B cell (primary cell): Measurements from ENCODE around the gene ACSF2. TPM values are rescaled to one million over a fixed set of nuclear protein-coding genes. Genes with fewer than 3 reads are reported as not detected.

ENCODE experiments used
- ATAC-seq: fragments of 200-7000 bp; cut with Tn5 transposase; one replicate; pipeline ENCODE4 v1.10.0; 2021; ENCODE audit warnings: low read depth, mild to moderate bottlenecking, moderate number of reproducible peaks, moderate library complexity
- CTCF ChIA-PET: fragments of 350-600 bp; sonication (Branson Sonifier 250); formaldehyde crosslinking; loops from one replicate; lab custom pipeline; 2021; ENCODE audit warnings: antibody characterized with exemption, inconsistent platforms; lab: Charles Lee
- POLR2A ChIA-PET: fragments of 350-600 bp; sonication (Branson Sonifier 250); formaldehyde crosslinking; loops from one replicate; lab custom pipeline; 2021; ENCODE audit warnings: antibody characterized with exemption; lab: Charles Lee
- DNase-seq: peaks from one replicate; pipeline ENCODE4 v3.0.0; 2013
- H2AFZ ChIP-seq: 2 replicates; pipeline ENCODE4 v1.6.1; 2012; ENCODE audit warnings: mild to moderate bottlenecking, low read depth, low read length; ENCODE audit not compliant: insufficient read depth, poor library complexity, severe bottlenecking
- H3K27ac ChIP-seq, 2 donors: 1 replicate in 1 of 2; 2 replicates in 1 of 2; pipeline ENCODE4 v1.5.1; 2012 to 2013; ENCODE audit warnings: low read length in 2 of 2, mild to moderate bottlenecking in 2 of 2, moderate library complexity in 1 of 2
- H3K27me3 ChIP-seq, 4 experiments: fragments of 200-600 bp in 1 of 4; sonication (generic) in 1 of 4; replicated peaks in 1 of 4; 1 replicate in 2 of 4; 2 replicates in 2 of 4; pipeline versions ENCODE4 v1.6.1 to v1.7.0; 2013 to 2016; ENCODE audit warnings: low read length in 3 of 4, mild to moderate bottlenecking in 2 of 4, mixed read lengths in 1 of 4, moderate library complexity in 1 of 4; ENCODE audit not compliant: insufficient read depth in 4 of 4, control insufficient read depth in 3 of 4; ENCODE audit errors: control extremely low read depth in 1 of 4
- H3K36me3 ChIP-seq, 2 experiments: replicated peaks in 1 of 2; 1 replicate in 1 of 2; 2 replicates in 1 of 2; pipeline versions ENCODE4 v1.6.1 to v1.7.1; 2013; ENCODE audit warnings: low read length in 1 of 2; ENCODE audit not compliant: insufficient read depth in 2 of 2, control insufficient read depth in 1 of 2; ENCODE audit errors: control extremely low read depth in 1 of 2, extremely low read depth in 1 of 2
- H3K4me1 ChIP-seq, 2 donors: fragments of 200-600 bp in 1 of 2; sonication (generic) in 1 of 2; 1 replicate in 1 of 2; 2 replicates in 1 of 2; pipeline versions ENCODE4 v1.5.1 to v1.6.1; 2013 to 2017; ENCODE audit warnings: low read length in 2 of 2; ENCODE audit not compliant: control insufficient read depth in 2 of 2, insufficient read depth in 2 of 2
- H3K4me2 ChIP-seq: replicated peaks from 2 replicates; pipeline ENCODE3; 2012; ENCODE audit warnings: mild to moderate bottlenecking, low read depth, low read length; ENCODE audit not compliant: poor library complexity, severe bottlenecking
- H3K4me3 ChIP-seq, 5 experiments: fragments of 200-600 bp in 1 of 5; sonication (generic) in 1 of 5; 1 replicate in 3 of 5; 2 replicates in 2 of 5; pipeline versions ENCODE4 v1.5.1 to v1.7.0; 2011 to 2016; ENCODE audit warnings: low read length in 4 of 5, mild to moderate bottlenecking in 4 of 5, low read depth in 2 of 5, control low read depth in 1 of 5, moderate library complexity in 1 of 5; ENCODE audit not compliant: insufficient read depth in 1 of 5; ENCODE audit errors: control extremely low read depth in 1 of 5, extremely low read depth in 1 of 5
- H3K79me2 ChIP-seq: fragments of 200-600 bp; sonication (generic); one replicate; pipeline ENCODE4 v1.6.0; 2016; ENCODE audit warnings: low read length; ENCODE audit not compliant: control insufficient read depth, insufficient read depth
- H3K9ac ChIP-seq: fragments of 200-600 bp; sonication (generic); 2 replicates; pipeline ENCODE4 v1.6.1; 2017; ENCODE audit warnings: mild to moderate bottlenecking, low read length, moderate library complexity
- H3K9me3 ChIP-seq, 3 donors: one replicate each; pipeline versions ENCODE4 v1.6.1 to v1.7.1; 2013; ENCODE audit warnings: low read length in 2 of 3; ENCODE audit not compliant: control insufficient read depth in 2 of 3, insufficient read depth in 1 of 3; ENCODE audit errors: control extremely low read depth in 1 of 3
- H4K20me1 ChIP-seq: 2 replicates; pipeline ENCODE4 v1.6.0; 2012; ENCODE audit warnings: mild to moderate bottlenecking, low read length; ENCODE audit not compliant: insufficient read depth, control insufficient read depth, poor library complexity, severe bottlenecking
- H3K27ac Mint-ChIP-seq: one replicate; pipeline ENCODE4 v1.8.0; 2021; ENCODE audit warnings: mixed read lengths
- H3K27me3 Mint-ChIP-seq: one replicate; pipeline ENCODE4 v1.8.0; 2021; ENCODE audit warnings: mixed read lengths
- H3K4me1 Mint-ChIP-seq: one replicate; pipeline ENCODE4 v1.8.0; 2021; ENCODE audit warnings: mixed read lengths
- H3K4me3 Mint-ChIP-seq: one replicate; pipeline ENCODE4 v1.8.0; 2021; ENCODE audit warnings: mixed read lengths
- H3K9me3 Mint-ChIP-seq: one replicate; pipeline ENCODE4 v1.8.0; 2022; ENCODE audit warnings: mixed read lengths; ENCODE audit not compliant: insufficient read depth
- EZH2 ChIP-seq: IDR thresholded peaks from 2 replicates; pipeline ENCODE4 v1.6.1; 2012; ENCODE audit warnings: borderline replicate concordance, low read depth, mild to moderate bottlenecking, moderate library complexity, low read length; ENCODE audit not compliant: insufficient read depth, poor library complexity, severe bottlenecking
- WGBS: methylation state at CpG from one replicate; pipeline ENCODE4 v1.1.5; 2013; ENCODE audit warnings: missing lambda C conversion rate; ENCODE audit not compliant: insufficient coverage; 5-methylcytosine and 5-hydroxymethylcytosine counted together
- intact Hi-C: fragments of 100-400 bp; cut with micrococcal nuclease; formaldehyde crosslinking; loops from one replicate; pipeline ENCODE4 v1.10.0; 2022
- polyA plus RNA-seq: library from polyadenylated mRNA; depleted of rRNA; stranded (reverse); fragments of >200 nt; gene quantifications from 2 replicates; pipeline ENCODE4 v1.2.3, GENCODE V29; 2012
- total RNA-seq, 2 donors: library from RNA; stranded (reverse); fragments of 120-200 nt in 1 of 2; gene quantifications; 1 replicate in 1 of 2; 2 replicates in 1 of 2; pipeline versions ENCODE4 v1.2.3 to v1.2.4, GENCODE V29; 2013 to 2022
- TF ChIP-seq, protein P1 (sequence below): fragments of 200-600 bp; IDR thresholded peaks from one replicate; pipeline ENCODE4 v1.8.0; 2022; ENCODE audit warnings: antibody characterized with exemption, mild to moderate bottlenecking

ACSF2 gene
- total and polyA plus RNA-seq, 2 donors (not counting 1 experiment from before 2014, with no cell fraction given), result 59.6 to 66.1 TPM

DNA sequence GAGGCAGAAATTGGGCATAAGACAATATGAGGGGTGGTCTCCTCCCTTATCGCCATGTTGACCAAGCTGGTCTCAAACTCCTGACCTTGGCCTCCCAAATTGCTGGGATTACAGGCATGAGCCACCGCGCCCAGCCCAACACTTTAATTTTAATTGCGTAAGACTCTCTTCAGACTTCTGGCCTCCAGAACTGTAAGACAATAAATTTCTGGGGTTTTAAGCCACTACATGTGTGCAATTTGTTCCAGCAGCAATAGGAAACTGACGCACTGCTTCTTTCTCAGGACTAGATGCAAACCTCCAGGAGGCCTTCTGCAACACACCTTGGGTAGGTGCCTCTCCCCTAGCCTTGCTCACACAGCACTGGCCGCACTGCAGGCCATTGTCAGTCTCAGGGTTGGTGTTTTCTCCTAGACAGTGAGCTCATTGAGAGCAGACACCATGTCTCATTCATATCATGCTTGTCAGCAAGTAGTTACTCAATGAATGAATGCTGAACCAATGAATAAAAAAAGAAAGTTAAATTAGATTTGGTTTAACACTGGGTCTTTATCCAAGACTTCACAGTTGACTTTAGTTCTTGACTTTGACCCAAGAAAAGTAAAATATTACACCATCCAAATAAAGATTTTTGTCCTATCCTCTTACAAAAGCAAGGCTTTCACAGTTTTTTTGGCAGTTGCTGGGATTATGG lies 5.5 kb upstream of the ACSF2 start:
- Histone ChIP-seq H3K36me3 (no peaks in the 10 kb centered on the region), H3K79me2 (peaks cover 6% of the 10 kb centered on the region), H3K4me2 (peak overlapping the region; percentile 69), H3K27ac (peak overlapping the region; percentile 77 to 88), H3K4me1 (peaks cover 20 to 28% of the 10 kb centered on the region in 2 donors), H4K20me1 (no peaks in the 10 kb centered on the region), H3K9me3 (peaks cover 0 to 10% (median 4%) of the 10 kb centered on the region in 3 donors), H3K9ac (peak overlapping the region; percentile 48), H2AFZ (peak overlapping the region; percentile 80), H3K27me3 (no peaks in the 10 kb centered on the region), H3K4me3 (peak overlapping the region in 1 of 5 experiments; percentile 53)
- intact Hi-C loops, result loop anchor here (1.0 to 10.0 kb wide), 3 partner anchors 23 to 58 kb away; partner anchors contain the start of genes EME1, LRRC59, MRPL27 and RSAD1
- WGBS, result 97% methylated on average over 6 of the region's 6 CpGs
- H3K27ac Mint-ChIP-seq, result peak overlapping the region; percentile 89
- ChIA-PET POLR2A (interaction anchor here (0.6 to 0.7 kb wide), 2 partner anchors 25 to 33 kb away, joined by 4 to 9 read pairs; no protein-coding TSS in a partner anchor), CTCF (interaction anchor here (0.6 to 3.3 kb wide), 3 partner anchors 10 to 999 kb away, joined by 3 to 26 read pairs (median 4); partner anchors contain the start of gene LRRC59)
- ATAC-seq (no peak), DNase-seq (no peak)
- H3K9me3 Mint-ChIP-seq, result no peaks in the 10 kb centered on the region
- TF ChIP-seq, protein P1, sequence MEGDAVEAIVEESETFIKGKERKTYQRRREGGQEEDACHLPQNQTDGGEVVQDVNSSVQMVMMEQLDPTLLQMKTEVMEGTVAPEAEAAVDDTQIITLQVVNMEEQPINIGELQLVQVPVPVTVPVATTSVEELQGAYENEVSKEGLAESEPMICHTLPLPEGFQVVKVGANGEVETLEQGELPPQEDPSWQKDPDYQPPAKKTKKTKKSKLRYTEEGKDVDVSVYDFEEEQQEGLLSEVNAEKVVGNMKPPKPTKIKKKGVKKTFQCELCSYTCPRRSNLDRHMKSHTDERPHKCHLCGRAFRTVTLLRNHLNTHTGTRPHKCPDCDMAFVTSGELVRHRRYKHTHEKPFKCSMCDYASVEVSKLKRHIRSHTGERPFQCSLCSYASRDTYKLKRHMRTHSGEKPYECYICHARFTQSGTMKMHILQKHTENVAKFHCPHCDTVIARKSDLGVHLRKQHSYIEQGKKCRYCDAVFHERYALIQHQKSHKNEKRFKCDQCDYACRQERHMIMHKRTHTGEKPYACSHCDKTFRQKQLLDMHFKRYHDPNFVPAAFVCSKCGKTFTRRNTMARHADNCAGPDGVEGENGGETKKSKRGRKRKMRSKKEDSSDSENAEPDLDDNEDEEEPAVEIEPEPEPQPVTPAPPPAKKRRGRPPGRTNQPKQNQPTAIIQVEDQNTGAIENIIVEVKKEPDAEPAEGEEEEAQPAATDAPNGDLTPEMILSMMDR, result no peak
- no peak for TF ChIP-seq EZH2
- H3K4me1 Mint-ChIP-seq, result peaks cover 35% of the 10 kb centered on the region
- H3K4me3 Mint-ChIP-seq, result peak overlapping the region; percentile 78
- H3K27me3 Mint-ChIP-seq, result no peaks in the 10 kb centered on the region
